Heart left ventricle (tissue), 16 donors: ENCODE data around the gene CHKA. TPM values are rescaled to one million over a fixed set of nuclear protein-coding genes. Genes with fewer than 3 reads are reported as not detected.

Experiments used
- ATAC-seq, 4 donors: fragments of 200-7000 bp; cut with Tn5 transposase; one replicate each; pipeline ENCODE4 v1.9.1; 2020 to 2022; ENCODE audit warnings: moderate library complexity in 4 of 4, mild to moderate bottlenecking in 3 of 4, moderate number of reproducible peaks in 1 of 4
- DNase-seq, 5 donors: peaks; one replicate each; pipeline ENCODE4 v3.0.0-alpha.2; 2020
- H3K27ac ChIP-seq, 12 donors: fragments of 200-600 bp; sonication (generic) in 4 of 12; one replicate each; pipeline versions ENCODE4 v1.5.0 to v1.8.0; 2016 to 2022; ENCODE audit warnings: mild to moderate bottlenecking in 2 of 12
- H3K27me3 ChIP-seq, 9 donors: fragments of 200-600 bp; sonication (generic) in 2 of 9; one replicate each; pipeline versions ENCODE4 v1.5.1 to v1.8.0; 2016 to 2022; ENCODE audit warnings: mild to moderate bottlenecking in 3 of 9
- H3K36me3 ChIP-seq, 9 donors: fragments of 200-600 bp; sonication (generic) in 2 of 9; one replicate each; pipeline versions ENCODE4 v1.5.0 to v1.8.0; 2018 to 2022; ENCODE audit warnings: mild to moderate bottlenecking in 2 of 9
- H3K4me1 ChIP-seq, 12 donors: fragments of 200-600 bp; sonication (generic) in 4 of 12; one replicate each; pipeline versions ENCODE4 v1.5.0 to v1.8.0; 2016 to 2022; ENCODE audit warnings: mild to moderate bottlenecking in 3 of 12
- H3K4me3 ChIP-seq, 12 donors: fragments of 200-600 bp; sonication (generic) in 4 of 12; one replicate each; pipeline versions ENCODE4 v1.5.0 to v1.8.0; 2017 to 2022; ENCODE audit warnings: mild to moderate bottlenecking in 9 of 12, moderate library complexity in 4 of 12
- H3K9me3 ChIP-seq, 12 donors: fragments of 200-600 bp; sonication (generic) in 4 of 12; one replicate each; pipeline versions ENCODE4 v1.5.0 to v1.8.0; 2016 to 2022; ENCODE audit warnings: mild to moderate bottlenecking in 1 of 12
- CTCF ChIP-seq, 12 donors: fragments of 200-600 bp; sonication (generic) in 4 of 12; IDR thresholded peaks; one replicate each; pipeline versions ENCODE4 v1.5.0 to v1.8.0; 2018 to 2022; ENCODE audit warnings: antibody characterized with exemption in 12 of 12, mild to moderate bottlenecking in 5 of 12
- POLR2A ChIP-seq, 2 donors: fragments of 450-650 bp; IDR thresholded peaks; one replicate each; pipeline ENCODE4 v1.6.1; 2017; ENCODE audit warnings: antibody characterized with exemption in 2 of 2, mild to moderate bottlenecking in 2 of 2, moderate library complexity in 2 of 2
- WGBS, 4 donors: extraction: QIAGEN DNeasy Blood & Tissue Kit in 2 of 4; methylation state at CpG; one replicate each; pipeline versions ENCODE4 v1.1.5 to v1.1.7; 2013 to 2018; 5-methylcytosine and 5-hydroxymethylcytosine counted together
- intact Hi-C, 10 donors: fragments of 100-400 bp; cut with DNase I; formaldehyde crosslinking; loops; one replicate each; pipeline versions ENCODE4 v1.11.1 to v1.14.2; 2022
- polyA plus RNA-seq, 2 donors: library from polyadenylated mRNA; stranded (reverse); fragments of 200-250 nt; gene quantifications; one replicate each; pipeline ENCODE4 v1.2.3, GENCODE V29; 2013
- total RNA-seq, 9 donors: library from RNA; depleted of rRNA in 2 of 9; stranded (reverse); fragments of >200 nt in 2 of 9; fragmentation: NEBNext Ultra II Directional in 3 of 9; extraction: Animal tissue kit (Norgen Biotek cat#: 25700) in 3 of 9; gene quantifications; one replicate each; pipeline versions ENCODE4 v1.1.0 to v1.2.4, GENCODE V29; 2016 to 2023
- donor health status: ischemic (EF 13 %, LVEDD 7.1; RV severe dilation, severe dysfunction).
- donor health status: healthy with polysubstance abuse.
- donor health status: DM: no; HTN: yes; CAD: no.
- donor health status: DM: no; HTN: no; CAD: no.
- donor health status: ischemic (EF 25% LVEDD 6.9; RV normal size, moderate dysfunction).
- donor health status: ischemic (EF 25% LVEDD 5.7; RV mildly dilated, moderate dysfunction).
- donor health status: healthy.
- donor health status: DM: yes; HTN: yes; CAD: no.
- donor health status: ischemic (EF 35%, LVEDD 5.7; RV mildly dilated, moderate dysfunction).
- donor health status: nonischemic (EF 11% LVEDD 7.7; RV severe dilation, severe dysfunction).
- donor health status: DM: yes; HTN: yes; CAD: no.
- donor health status: PGD.
- donor health status: ischemic (EF 29% LVEDD 5.4; RV normal size, mild dysfunction).
- donor health status: nonischemic (EF 23%, LVEDD 6.1; RV moderate dilation, normal function).

Gene CHKA
- total and polyA plus RNA-seq, 11 donors, result 6.1 to 22.9 (median 9.1) TPM

- TF ChIP-seq POLR2A (IDR thresholded peaks at IDR 0.05) (no peak), CTCF (IDR thresholded peaks at IDR 0.05) (no peak)
- Histone ChIP-seq H3K27me3 (no peaks in the 10 kb centered on the region), H3K27ac (peak overlapping the region in 10 of 12 donors; percentile 1 to 99 (median 46)), H3K9me3 (no peaks in the 10 kb centered on the region), H3K4me3 (peak overlapping the region in 4 of 12 donors; percentile 4 to 80 (median 64)), H3K4me1 (peaks cover 0 to 72% (median 39%) of the 10 kb centered on the region in 12 donors), H3K36me3 (no peaks in the 10 kb centered on the region)
- no peak for ATAC-seq
- 54 to 70% (median 60%) methylated on average over 4 of the region's 4 CpGs for WGBS, 4 donors
- DNase-seq, result no peak
- intact Hi-C loops, result loop anchor here in 2 of 10 donors (5.0 to 10.0 kb wide), 2 partner anchors 56 to 82 kb away; partner anchors contain the start of gene TCIRG1 (in 1 of the 2)
These were observed 2.3 kb downstream of the CHKA start for GRCh38 chr11:68118706-68119448.

- TF ChIP-seq CTCF (IDR thresholded peaks at IDR 0.05) (no peak), POLR2A (IDR thresholded peaks at IDR 0.05) (no peak)
- ATAC-seq (no peak), DNase-seq (no peak)
- H3K9me3 ChIP-seq, result no peaks in the 10 kb centered on the region
- no peaks in the 10 kb centered on the region for H3K36me3 ChIP-seq
- H3K27ac ChIP-seq, result peak overlapping the region in 9 of 12 donors; percentile 3 to 99 (median 49)
- H3K27me3 ChIP-seq, result no peaks in the 10 kb centered on the region
- peaks cover 0 to 72% (median 39%) of the 10 kb centered on the region in 12 donors for H3K4me1 ChIP-seq
- intact Hi-C loops, result loop anchor here in 2 of 10 donors (5.0 to 10.0 kb wide), 2 partner anchors 57 to 81 kb away; partner anchors contain the start of gene TCIRG1 (in 1 of the 2)
- 57 to 76% (median 74%) methylated on average over 11 of the region's 11 CpGs for WGBS, 4 donors
- no peak overlapping the region for H3K4me3 ChIP-seq
These were observed 3.2 kb downstream of the CHKA start for GRCh38 chr11:68117853-68118470.

- Histone ChIP-seq H3K27ac (peak overlapping the region in 5 of 12 donors; percentile 4 to 99 (median 29)), H3K4me1 (peaks cover 0 to 67% (median 34%) of the 10 kb centered on the region in 12 donors), H3K4me3 (no peak overlapping the region), H3K36me3 (no peaks in the 10 kb centered on the region), H3K27me3 (no peaks in the 10 kb centered on the region), H3K9me3 (no peaks in the 10 kb centered on the region)
- intact Hi-C loops, result loop anchor here in 2 of 10 donors (5.0 to 10.0 kb wide), 2 partner anchors 58 to 80 kb away; partner anchors contain the start of gene TCIRG1 (in 1 of the 2)
- WGBS, 4 donors, result 44 to 57% (median 51%) methylated on average over 3 of the region's 3 CpGs
- DNase-seq (no peak), ATAC-seq (no peak)
- TF ChIP-seq CTCF (IDR thresholded peaks at IDR 0.05) (no peak), POLR2A (IDR thresholded peaks at IDR 0.05) (no peak)
These were observed 4.2 kb downstream of the CHKA start for GRCh38 chr11:68116974-68117373.

GRCh38 chr11:68116126-68116525, 5.1 kb downstream of the CHKA start:
- ATAC-seq, result no peak
- Histone ChIP-seq H3K36me3 (no peaks in the 10 kb centered on the region), H3K27me3 (no peaks in the 10 kb centered on the region), H3K4me3 (no peak overlapping the region), H3K27ac (peak overlapping the region in 1 of 12 donors; percentile 62), H3K9me3 (no peaks in the 10 kb centered on the region), H3K4me1 (peaks cover 0 to 63% (median 31%) of the 10 kb centered on the region in 12 donors)
- WGBS, 4 donors, result 93 to 95% (median 94%) methylated on average over 7 of the region's 7 CpGs
- no peak for TF ChIP-seq POLR2A (IDR thresholded peaks at IDR 0.05)
- TF ChIP-seq CTCF (IDR thresholded peaks at IDR 0.05), result no peak
- intact Hi-C loops, result loop anchor here in 2 of 10 donors (5.0 to 10.0 kb wide), 2 partner anchors 59 to 79 kb away; partner anchors contain the start of gene TCIRG1 (in 1 of the 2)
- no peak for DNase-seq
